Upper lobe of left lung (tissue), 4 donors: ENCODE results near the gene LHFPL2.

Experiments
- EP300 ChIP-seq, 4 donors: sonication (generic); formaldehyde crosslinking; IDR thresholded peaks; one replicate each; pipeline ENCODE4 v1.5.1; 2017; ENCODE audit warnings: antibody characterized with exemption in 4 of 4, control low read depth in 2 of 4
- POLR2A ChIP-seq, 4 donors: fragments of 450-650 bp; IDR thresholded peaks; one replicate each; pipeline ENCODE4 v1.5.1; 2016 to 2017; ENCODE audit warnings: antibody characterized with exemption in 4 of 4, mild to moderate bottlenecking in 2 of 4
- POLR2AphosphoS5 ChIP-seq, 2 donors: sonication (generic); formaldehyde crosslinking; IDR thresholded peaks; one replicate each; pipeline ENCODE4 v1.5.1; 2017; ENCODE audit warnings: antibody characterized with exemption in 2 of 2
- TF ChIP-seq, protein P1 (sequence below), 6 experiments: fragments of 450-650 bp in 4 of 6; fragments of 200-600 bp in 2 of 6; sonication (generic) in 2 of 6; IDR thresholded peaks; one replicate each; pipeline ENCODE4 v1.5.1; 2016 to 2019; ENCODE audit warnings: antibody characterized with exemption in 6 of 6

DNA sequence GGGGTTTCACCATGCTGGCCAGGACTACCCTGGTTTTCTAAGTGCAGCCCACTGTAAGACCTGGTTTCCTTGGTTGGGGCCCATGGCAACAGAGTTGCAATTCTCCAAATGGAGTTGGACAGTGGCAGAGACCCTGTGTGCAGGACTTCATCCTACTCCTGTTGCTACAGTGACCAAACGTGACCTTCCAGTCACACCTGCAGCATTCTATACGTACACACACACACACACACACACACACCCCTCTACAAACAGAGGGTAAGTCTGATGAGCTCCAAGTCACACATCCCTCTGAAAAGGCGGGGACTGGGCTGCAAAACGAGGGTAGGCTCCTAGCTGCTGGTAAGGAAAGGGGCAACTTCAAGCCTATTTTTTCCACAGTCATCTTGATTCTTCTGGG lies 23.6 kb downstream of the LHFPL2 start:
- TF ChIP-seq, protein P1, sequence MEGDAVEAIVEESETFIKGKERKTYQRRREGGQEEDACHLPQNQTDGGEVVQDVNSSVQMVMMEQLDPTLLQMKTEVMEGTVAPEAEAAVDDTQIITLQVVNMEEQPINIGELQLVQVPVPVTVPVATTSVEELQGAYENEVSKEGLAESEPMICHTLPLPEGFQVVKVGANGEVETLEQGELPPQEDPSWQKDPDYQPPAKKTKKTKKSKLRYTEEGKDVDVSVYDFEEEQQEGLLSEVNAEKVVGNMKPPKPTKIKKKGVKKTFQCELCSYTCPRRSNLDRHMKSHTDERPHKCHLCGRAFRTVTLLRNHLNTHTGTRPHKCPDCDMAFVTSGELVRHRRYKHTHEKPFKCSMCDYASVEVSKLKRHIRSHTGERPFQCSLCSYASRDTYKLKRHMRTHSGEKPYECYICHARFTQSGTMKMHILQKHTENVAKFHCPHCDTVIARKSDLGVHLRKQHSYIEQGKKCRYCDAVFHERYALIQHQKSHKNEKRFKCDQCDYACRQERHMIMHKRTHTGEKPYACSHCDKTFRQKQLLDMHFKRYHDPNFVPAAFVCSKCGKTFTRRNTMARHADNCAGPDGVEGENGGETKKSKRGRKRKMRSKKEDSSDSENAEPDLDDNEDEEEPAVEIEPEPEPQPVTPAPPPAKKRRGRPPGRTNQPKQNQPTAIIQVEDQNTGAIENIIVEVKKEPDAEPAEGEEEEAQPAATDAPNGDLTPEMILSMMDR (IDR thresholded peaks at IDR 0.05) = no peak
- TF ChIP-seq EP300 (IDR thresholded peaks at IDR 0.05) (no peak), POLR2AphosphoS5 (IDR thresholded peaks at IDR 0.05) (no peak), POLR2A (IDR thresholded peaks at IDR 0.05) (no peak)
